GM12891 (cell line): ENCODE results near the gene COMP.
"Not testable (repeated sequence)": the region's sequence is repeated elsewhere in the genome, so short reads cannot be mapped to it uniquely, and the experiment has no call there.

ENCODE experiments used
- POLR2A ChIP-seq: IDR thresholded peaks from 2 replicates; pipeline ENCODE4 v1.6.1; 2011; ENCODE audit warnings: low read depth, low read length, control low read depth
- SPI1 ChIP-seq: IDR thresholded peaks from 2 replicates; pipeline ENCODE4 v1.6.1; 2011; ENCODE audit warnings: low read depth, low read length, control low read depth

DNA sequence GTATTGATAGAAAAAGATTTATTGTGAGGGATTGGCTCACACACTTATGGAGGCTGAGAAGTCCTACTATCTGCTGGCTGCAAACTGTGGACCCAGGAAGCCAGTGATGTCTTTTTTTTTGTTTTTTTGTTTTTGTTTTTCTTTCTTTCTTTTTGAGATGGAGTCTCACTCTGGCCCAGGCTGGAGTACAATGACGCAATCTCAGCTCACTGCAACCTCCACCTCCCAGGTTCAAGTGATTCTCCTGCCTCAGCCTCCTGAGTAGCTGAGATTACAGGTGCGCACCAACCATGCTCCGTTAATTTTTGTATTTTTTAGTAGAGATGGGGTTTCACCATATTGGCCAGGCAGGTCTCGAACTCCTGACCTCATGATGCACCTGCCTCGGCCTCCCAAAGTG lies 20.5 kb upstream of the COMP start:
- TF ChIP-seq POLR2A, SPI1: not testable (repeated sequence)
